Lower lobe of right lung (tissue), 2 donors: ENCODE measurements around the gene CAVIN4. TPM values are rescaled to one million over a fixed set of nuclear protein-coding genes. Genes with fewer than 3 reads are reported as not detected.

Source experiments
- ATAC-seq, 2 donors: fragments of 200-7000 bp; cut with Tn5 transposase; one replicate each; pipeline ENCODE4 v1.9.1; 2020 to 2022; ENCODE audit warnings: mild to moderate bottlenecking in 2 of 2, moderate library complexity in 2 of 2
- DNase-seq: peaks from one replicate; pipeline ENCODE4 v3.0.0-alpha.2; 2020
- H3K27ac ChIP-seq: fragments of 200-600 bp; one replicate; pipeline ENCODE4 v1.8.0; 2022
- H3K27me3 ChIP-seq: fragments of 200-600 bp; one replicate; pipeline ENCODE4 v1.8.0; 2022; ENCODE audit warnings: low read depth
- H3K36me3 ChIP-seq: fragments of 200-600 bp; one replicate; pipeline ENCODE4 v1.8.0; 2022; ENCODE audit warnings: mild to moderate bottlenecking
- H3K4me1 ChIP-seq: fragments of 200-600 bp; one replicate; pipeline ENCODE4 v1.8.0; 2022
- H3K4me3 ChIP-seq: fragments of 200-600 bp; one replicate; pipeline ENCODE4 v1.8.0; 2022; ENCODE audit warnings: mild to moderate bottlenecking
- H3K9me3 ChIP-seq: fragments of 200-600 bp; one replicate; pipeline ENCODE4 v1.8.0; 2022
- intact Hi-C: fragments of 100-400 bp; cut with DNase I; formaldehyde crosslinking; loops from one replicate; pipeline ENCODE4 v1.11.0; 2022
- total RNA-seq: library from RNA; stranded (reverse); fragmentation: NEBNext Ultra II Directional; extraction: Animal tissue kit (Norgen Biotek cat#: 25700); gene quantifications from one replicate; pipeline ENCODE4 v1.2.1, GENCODE V29; 2021
- TF ChIP-seq, protein P1 (sequence below): fragments of 200-600 bp; IDR thresholded peaks from one replicate; pipeline ENCODE4 v1.8.0; 2022; ENCODE audit warnings: antibody characterized with exemption, mild to moderate bottlenecking
- donor health status: DM: no; HTN: yes; CAD: no; lungs with severe emphysema.

CAVIN4 gene
- total RNA-seq, 1 donor from 2014 or later: 1.7 TPM

DNA sequence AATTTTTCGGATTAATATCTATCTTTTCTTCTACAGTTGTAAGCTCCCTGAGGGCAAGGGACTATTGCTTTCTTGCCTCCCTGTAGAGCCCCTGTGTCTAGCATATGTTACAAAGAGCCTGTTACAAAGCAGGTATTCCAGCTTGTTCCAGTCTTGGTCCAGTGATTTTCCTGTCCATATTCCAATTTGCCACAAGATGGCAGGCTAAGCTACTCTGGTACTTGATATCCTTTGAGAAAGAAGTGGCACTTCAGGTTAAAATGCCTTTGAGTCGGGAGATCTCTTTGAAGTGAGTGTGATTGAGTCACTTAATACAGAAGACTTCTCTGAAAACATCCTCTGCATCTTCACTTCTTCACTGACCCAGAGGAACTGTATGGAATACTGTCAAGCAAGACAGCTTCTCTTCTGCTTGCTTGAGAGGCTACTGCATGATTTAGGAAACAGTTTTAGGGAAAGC, 24.5 kb downstream of the CAVIN4 start:
- DNase-seq: no peak
- Histone ChIP-seq H3K9me3 (no peaks in the 10 kb centered on the region), H3K27ac (no peak overlapping the region), H3K27me3 (no peaks in the 10 kb centered on the region), H3K4me3 (no peak overlapping the region), H3K4me1 (peaks cover 10% of the 10 kb centered on the region), H3K36me3 (no peaks in the 10 kb centered on the region)
- intact Hi-C loops: no loop called here
- TF ChIP-seq, protein P1, sequence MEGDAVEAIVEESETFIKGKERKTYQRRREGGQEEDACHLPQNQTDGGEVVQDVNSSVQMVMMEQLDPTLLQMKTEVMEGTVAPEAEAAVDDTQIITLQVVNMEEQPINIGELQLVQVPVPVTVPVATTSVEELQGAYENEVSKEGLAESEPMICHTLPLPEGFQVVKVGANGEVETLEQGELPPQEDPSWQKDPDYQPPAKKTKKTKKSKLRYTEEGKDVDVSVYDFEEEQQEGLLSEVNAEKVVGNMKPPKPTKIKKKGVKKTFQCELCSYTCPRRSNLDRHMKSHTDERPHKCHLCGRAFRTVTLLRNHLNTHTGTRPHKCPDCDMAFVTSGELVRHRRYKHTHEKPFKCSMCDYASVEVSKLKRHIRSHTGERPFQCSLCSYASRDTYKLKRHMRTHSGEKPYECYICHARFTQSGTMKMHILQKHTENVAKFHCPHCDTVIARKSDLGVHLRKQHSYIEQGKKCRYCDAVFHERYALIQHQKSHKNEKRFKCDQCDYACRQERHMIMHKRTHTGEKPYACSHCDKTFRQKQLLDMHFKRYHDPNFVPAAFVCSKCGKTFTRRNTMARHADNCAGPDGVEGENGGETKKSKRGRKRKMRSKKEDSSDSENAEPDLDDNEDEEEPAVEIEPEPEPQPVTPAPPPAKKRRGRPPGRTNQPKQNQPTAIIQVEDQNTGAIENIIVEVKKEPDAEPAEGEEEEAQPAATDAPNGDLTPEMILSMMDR: peak; percentile 65
- peak; percentile 45 to 52 for ATAC-seq

DNA sequence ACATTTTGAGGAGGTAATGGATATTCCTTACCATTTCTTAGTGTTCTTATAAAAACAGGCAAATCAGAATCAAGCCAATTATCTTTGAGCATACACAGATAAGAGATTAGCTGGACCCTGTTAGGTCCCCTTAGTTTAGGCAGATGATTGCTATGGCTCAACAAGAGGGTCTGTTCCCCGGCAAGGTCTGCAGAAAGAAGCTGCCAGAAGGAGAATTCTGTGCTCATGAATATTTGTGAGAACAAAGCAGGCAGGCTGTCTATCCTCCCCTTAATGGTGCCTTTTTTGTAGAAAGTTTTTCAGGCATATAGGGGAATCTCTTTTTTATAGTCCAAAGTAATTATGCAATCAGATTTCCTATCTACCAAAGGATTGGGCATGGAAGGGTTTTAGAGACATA, 27.5 kb downstream of the CAVIN4 start:
- Histone ChIP-seq H3K4me3 (no peak overlapping the region), H3K27me3 (no peaks in the 10 kb centered on the region), H3K27ac (no peak overlapping the region), H3K9me3 (no peaks in the 10 kb centered on the region), H3K4me1 (no peaks in the 10 kb centered on the region), H3K36me3 (no peaks in the 10 kb centered on the region)
- no peak for DNase-seq
- TF ChIP-seq, protein P1: no peak
- intact Hi-C loops: no loop called here
- no peak for ATAC-seq

DNA sequence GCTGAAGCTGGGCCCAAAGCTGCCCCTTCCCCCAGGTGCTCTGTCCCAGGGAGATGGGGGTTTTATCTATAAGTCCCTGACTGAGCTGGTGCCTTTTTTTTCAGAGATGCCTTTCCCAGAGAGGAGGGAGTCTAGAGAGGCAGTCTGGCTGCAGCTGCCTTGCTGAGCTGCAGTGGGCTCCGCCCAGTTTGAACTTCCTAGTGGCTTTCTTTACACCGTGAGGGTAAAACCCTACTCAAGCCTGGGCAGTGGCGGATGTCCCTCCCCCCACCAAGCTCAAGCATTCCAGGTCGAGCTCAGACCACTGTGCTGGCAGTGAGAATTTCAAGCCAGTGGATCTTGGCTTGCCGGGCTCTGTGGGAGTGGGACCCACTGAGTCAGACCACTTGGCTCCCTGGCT, 41.3 kb downstream of the CAVIN4 start:
- ATAC-seq (no peak), DNase-seq (no peak)
- intact Hi-C loops: no loop called here
- H3K4me3 ChIP-seq: no peak overlapping the region
- H3K9me3 ChIP-seq: peaks cover 6% of the 10 kb centered on the region
- no peaks in the 10 kb centered on the region for H3K4me1 ChIP-seq
- no peaks in the 10 kb centered on the region for H3K36me3 ChIP-seq
- TF ChIP-seq, protein P1: no peak
- no peaks in the 10 kb centered on the region for H3K27me3 ChIP-seq
- H3K27ac ChIP-seq: no peak overlapping the region

DNA sequence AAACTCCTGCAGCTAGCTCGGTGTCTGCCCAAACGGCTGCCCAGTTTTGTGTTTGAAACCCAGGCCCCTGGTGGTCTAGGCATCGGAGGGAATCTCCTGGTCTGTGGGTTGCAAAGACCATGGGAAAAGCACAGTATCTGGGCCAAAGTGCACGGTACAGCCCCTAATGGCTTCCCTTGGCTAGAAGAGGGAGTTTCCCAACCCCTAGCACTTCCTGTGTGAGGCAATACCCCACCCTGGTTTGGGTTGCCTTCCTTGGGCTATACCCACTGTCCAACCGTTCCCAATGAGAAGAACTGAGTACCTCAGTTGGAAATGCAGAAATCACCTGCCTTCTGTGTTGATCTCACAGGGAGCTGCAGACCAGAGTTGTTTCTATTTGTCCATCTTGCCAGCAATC, 41.8 kb downstream of the CAVIN4 start:
- Histone ChIP-seq H3K27me3 (no peaks in the 10 kb centered on the region), H3K27ac (no peak overlapping the region), H3K4me3 (no peak overlapping the region), H3K36me3 (no peaks in the 10 kb centered on the region), H3K4me1 (no peaks in the 10 kb centered on the region), H3K9me3 (peaks cover 6% of the 10 kb centered on the region)
- DNase-seq (no peak), ATAC-seq (no peak)
- TF ChIP-seq, protein P1: no peak
- intact Hi-C loops: no loop called here

DNA sequence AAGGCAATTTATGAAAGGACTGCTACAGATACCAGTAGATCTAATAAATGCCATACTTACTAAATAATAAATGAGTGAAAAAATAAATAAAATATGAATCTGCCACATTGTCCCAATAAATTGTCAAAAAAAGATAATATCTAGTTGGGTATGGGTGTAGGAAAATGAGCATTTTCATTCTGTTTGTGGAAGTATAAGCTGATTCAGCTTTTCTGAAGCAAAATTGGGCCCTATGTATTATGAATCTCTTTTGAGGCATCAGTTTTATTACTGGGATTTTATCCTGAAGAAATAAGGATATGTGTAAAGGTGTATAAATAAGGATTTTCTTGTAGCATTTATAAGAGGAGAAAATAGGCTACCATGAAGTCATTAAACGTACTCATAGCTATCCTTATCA, 46.1 kb downstream of the CAVIN4 start:
- H3K9me3 ChIP-seq: no peaks in the 10 kb centered on the region
- DNase-seq (no peak), ATAC-seq (no peak)
- no peaks in the 10 kb centered on the region for H3K4me1 ChIP-seq
- H3K27ac ChIP-seq: no peak overlapping the region
- H3K27me3 ChIP-seq: no peaks in the 10 kb centered on the region
- no peak overlapping the region for H3K4me3 ChIP-seq
- TF ChIP-seq, protein P1: no peak
- H3K36me3 ChIP-seq: no peaks in the 10 kb centered on the region
- intact Hi-C loops: no loop called here

DNA sequence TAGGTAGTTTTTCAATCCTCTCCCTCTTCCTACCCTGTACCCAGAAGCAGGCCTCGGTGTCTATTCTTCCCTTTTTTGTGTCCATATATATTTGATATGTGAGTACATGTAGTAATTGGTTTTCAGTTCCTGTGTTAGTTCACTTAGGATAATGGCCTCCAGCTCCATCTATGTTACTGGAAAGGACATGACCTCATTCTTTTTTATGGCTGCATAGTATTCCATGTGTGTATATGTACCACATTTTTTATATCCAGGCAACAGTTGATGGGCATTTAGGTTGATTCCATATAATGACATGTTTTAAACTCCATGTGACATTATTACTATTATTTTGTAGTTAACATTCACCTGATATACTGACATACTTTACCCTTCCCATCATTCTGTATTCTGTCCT, 49.1 kb downstream of the CAVIN4 start:
- H3K36me3 ChIP-seq: no peaks in the 10 kb centered on the region
- TF ChIP-seq, protein P1: no peak
- intact Hi-C loops: no loop called here
- peaks cover 5% of the 10 kb centered on the region for H3K27me3 ChIP-seq
- H3K4me1 ChIP-seq: no peaks in the 10 kb centered on the region
- no peak overlapping the region for H3K4me3 ChIP-seq
- ATAC-seq (no peak), DNase-seq (no peak)
- H3K27ac ChIP-seq: no peak overlapping the region
- H3K9me3 ChIP-seq: no peaks in the 10 kb centered on the region
